GDM1 (cell line): ENCODE data around the gene SLC12A7.
"Not testable (repeated sequence)": the region's sequence is repeated elsewhere in the genome, so short reads cannot be mapped to it uniquely, and the experiment has no call there.

Experiments
- DNase-seq: peaks from one replicate; lab custom pipeline; 2025; lab: John Stamatoyannopoulos, UW

The SLC12A7 gene

GRCh38 chr5:1095990-1096363 lies 15.9 kb downstream of the SLC12A7 start:
- DNase-seq = no peak

GRCh38 chr5:1095302-1095989 lies 16.4 kb downstream of the SLC12A7 start:
- DNase-seq = no peak

- DNase-seq = no peak
These were observed 17.1 kb downstream of the SLC12A7 start for GRCh38 chr5:1094670-1095190.

GRCh38 chr5:1093361-1093760 lies 18.5 kb downstream of the SLC12A7 start:
- no peak for DNase-seq

GRCh38 chr5:1092122-1092521 lies 19.7 kb downstream of the SLC12A7 start:
- no peak for DNase-seq

- DNase-seq = no peak
These were observed 20.2 kb downstream of the SLC12A7 start for GRCh38 chr5:1091632-1092031.

- DNase-seq = no peak
These were observed 21.3 kb downstream of the SLC12A7 start for GRCh38 chr5:1090538-1090937.

GRCh38 chr5:1089621-1090040 lies 22.2 kb downstream of the SLC12A7 start:
- DNase-seq = no peak

GRCh38 chr5:1089146-1089545 lies 22.7 kb downstream of the SLC12A7 start:
- DNase-seq = no peak

GRCh38 chr5:1088726-1089125 lies 23.1 kb downstream of the SLC12A7 start:
- no peak for DNase-seq

GRCh38 chr5:1088031-1088430 lies 23.8 kb downstream of the SLC12A7 start:
- DNase-seq = no peak

GRCh38 chr5:1087428-1087827 lies 24.4 kb downstream of the SLC12A7 start:
- DNase-seq = no peak

- DNase-seq = no peak
These were observed 25.0 kb downstream of the SLC12A7 start for GRCh38 chr5:1086871-1087270.

GRCh38 chr5:1086137-1086536 lies 25.7 kb downstream of the SLC12A7 start:
- DNase-seq = no peak

- no peak for DNase-seq
These were observed 26.5 kb downstream of the SLC12A7 start for GRCh38 chr5:1085391-1085790.

GRCh38 chr5:1083823-1084605 lies 27.8 kb downstream of the SLC12A7 start:
- DNase-seq = no peak

GRCh38 chr5:1083026-1083425 lies 28.8 kb downstream of the SLC12A7 start:
- DNase-seq = not testable (repeated sequence)

GRCh38 chr5:1081519-1081918 lies 30.3 kb downstream of the SLC12A7 start:
- DNase-seq = no peak

- no peak for DNase-seq
These were observed 31.4 kb downstream of the SLC12A7 start for GRCh38 chr5:1080432-1080831.

GRCh38 chr5:1079961-1080360 lies 31.9 kb downstream of the SLC12A7 start:
- no peak for DNase-seq

GRCh38 chr5:1079486-1079885 lies 32.4 kb downstream of the SLC12A7 start:
- no peak for DNase-seq

- DNase-seq = no peak
These were observed 33.0 kb downstream of the SLC12A7 start for GRCh38 chr5:1078851-1079250.

GRCh38 chr5:1078206-1078605 lies 33.7 kb downstream of the SLC12A7 start:
- DNase-seq = no peak
